NCI-H345 treated with DMSO at 0.1 percent for 48 hours (cell line): ENCODE measurements around the gene SLC52A3.
"Not testable (repeated sequence)": the region's sequence is repeated elsewhere in the genome, so short reads cannot be mapped to it uniquely, and the experiment has no call there.

Experiments used
- DNase-seq: peaks from one replicate; lab custom pipeline; 2025; ENCODE audit not compliant: unreplicated experiment; lab: John Stamatoyannopoulos, UW

Gene SLC52A3

DNA sequence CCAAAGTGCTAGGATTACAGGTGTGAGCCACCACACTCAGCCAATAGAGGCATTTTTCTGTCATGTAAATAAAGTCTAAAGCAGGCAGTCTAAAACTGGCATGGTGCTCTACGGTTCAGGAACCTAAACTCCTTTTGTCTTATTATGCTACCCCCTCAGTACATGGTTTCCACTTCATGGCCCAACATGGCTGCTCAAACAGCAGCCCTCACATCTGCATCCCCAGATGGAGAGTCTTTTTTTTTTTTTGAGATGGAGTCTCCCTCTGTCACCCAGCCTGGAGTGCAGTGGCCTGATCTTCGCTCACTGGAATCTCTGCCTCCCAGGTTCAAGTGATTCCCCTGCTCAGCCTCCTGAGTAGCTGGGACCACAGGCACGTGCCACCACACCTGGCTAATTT is 38.3 kb downstream of the SLC52A3 start:
- DNase-seq = no peak

GRCh38 chr20:728256-728944 is 39.9 kb downstream of the SLC52A3 start:
- peak; percentile 47 for DNase-seq

DNA sequence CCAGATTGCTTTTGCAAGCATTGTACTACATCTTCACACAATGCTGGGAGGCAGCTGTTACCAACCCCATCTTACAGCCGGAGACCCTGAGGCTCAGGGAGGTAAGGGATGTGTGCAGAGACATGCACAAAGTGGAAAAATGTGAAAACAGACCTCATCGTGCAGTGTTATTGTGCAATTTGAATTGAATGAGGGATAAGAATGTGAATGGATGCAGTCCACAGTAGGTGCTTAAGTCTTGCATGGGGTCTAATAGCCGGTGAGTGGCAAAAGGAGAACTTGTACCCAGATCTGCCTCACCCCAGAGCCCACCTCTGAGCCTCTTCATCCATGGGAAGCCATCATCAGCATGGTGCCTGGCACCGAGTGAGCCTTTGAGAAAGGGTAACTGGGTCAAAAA is 42.1 kb downstream of the SLC52A3 start:
- DNase-seq = no peak

DNA sequence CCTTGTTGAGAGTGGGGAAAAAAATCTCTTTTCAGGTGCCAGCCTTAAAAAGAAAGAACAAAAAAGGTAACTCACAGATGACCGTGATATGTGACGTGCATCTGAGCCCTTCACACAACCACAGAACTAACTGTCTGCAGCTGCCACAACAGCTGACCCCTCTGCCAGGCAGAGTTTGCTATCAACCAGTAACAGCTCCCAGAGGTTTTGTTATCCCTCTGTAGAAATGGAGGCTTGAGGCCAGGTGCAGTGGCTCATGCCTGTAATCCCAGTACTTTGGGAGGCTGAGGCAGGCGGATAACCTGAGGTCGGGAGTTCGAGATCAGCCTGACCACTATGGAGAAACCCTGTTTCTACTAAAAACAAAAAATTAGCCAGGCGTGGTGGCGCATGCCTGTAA is 42.8 kb downstream of the SLC52A3 start:
- no peak for DNase-seq

- DNase-seq = not testable (repeated sequence)
Measured at GRCh38 chr20:724797-725196, 43.5 kb downstream of the SLC52A3 start.

- DNase-seq = no peak
Measured at GRCh38 chr20:723756-724155, 44.5 kb downstream of the SLC52A3 start.

DNA sequence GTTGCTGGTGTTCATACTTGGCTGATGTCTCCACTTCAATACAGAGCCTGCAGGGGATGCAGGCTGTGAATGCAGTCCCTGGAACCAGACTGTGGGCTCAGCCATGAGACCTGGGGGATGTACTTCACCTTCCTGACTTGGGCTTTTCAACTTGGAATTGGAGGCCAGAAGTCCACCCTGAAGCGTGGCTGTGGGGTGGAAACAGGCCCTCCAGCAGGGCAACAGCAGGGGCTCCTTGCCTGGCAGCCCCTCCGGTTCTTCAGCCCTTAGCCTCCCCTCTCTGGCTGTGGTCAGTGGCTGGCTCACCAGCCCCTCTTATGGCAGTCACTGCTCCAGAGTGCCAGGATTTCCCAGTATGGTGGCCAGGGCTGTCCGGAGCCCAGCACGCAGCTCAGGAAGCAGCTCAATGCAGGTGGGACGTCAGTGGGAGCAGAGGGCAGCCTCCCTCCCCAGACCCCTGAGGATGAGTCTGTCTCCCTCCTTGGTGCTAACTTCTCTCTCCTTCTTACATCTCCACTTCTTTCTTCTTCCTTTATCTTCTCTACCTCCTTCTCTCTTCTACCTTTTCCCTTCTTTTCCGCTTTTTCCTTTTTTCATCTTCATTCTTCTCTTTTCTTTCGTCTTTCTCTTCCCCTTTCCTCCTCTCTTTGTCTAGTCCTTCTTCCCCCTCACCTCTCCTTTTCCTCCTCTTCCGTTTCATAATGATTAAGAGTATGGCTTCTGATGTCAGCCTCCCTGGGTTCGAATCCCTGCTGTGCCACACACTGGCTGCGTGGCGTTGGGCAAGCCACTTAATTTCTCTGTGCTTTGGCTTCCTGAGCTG is 45.3 kb downstream of the SLC52A3 start:
- DNase-seq = no peak

DNA sequence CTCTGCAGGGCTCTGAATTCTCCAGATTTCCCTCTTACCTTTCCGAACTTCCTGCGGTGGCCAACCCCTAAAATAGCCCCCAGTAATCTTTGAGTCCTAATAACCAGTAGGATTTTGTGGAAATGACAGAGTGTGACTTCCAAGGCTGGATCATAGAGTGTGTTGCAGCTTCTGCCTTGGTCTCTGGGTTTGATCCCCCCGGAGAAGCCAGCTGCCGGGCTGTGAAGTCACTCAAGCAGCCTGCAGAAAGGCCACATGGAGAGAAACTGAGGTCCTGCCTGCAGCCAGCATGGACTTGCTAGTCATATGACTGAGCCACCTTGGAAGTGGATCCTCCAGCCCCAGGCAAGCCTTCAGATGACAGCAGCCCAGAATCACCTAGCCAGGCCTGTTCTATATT is 46.4 kb downstream of the SLC52A3 start:
- no peak for DNase-seq

DNA sequence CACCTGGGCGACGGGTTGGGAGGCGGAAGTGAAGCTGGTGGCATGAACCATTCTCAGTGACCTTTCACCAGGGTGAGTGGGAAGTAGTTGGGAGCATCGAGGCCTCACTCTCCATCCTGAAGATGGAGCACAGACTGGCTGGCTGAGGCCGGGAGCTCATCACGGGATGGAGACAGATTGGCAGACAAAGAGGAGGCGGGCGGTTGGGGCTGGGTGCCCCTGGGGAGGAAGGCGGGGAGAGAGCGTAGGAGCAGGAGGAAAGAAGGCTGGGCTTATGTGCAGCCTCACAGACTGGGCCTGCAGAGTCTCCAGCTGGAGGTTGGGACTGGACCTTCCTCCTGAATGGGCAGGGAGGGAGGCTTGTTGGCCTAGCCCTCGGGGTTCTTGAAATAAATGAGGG is 48.5 kb downstream of the SLC52A3 start:
- no peak for DNase-seq

GRCh38 chr20:719068-719467 is 49.2 kb downstream of the SLC52A3 start:
- DNase-seq = no peak

- no peak for DNase-seq
Measured at GRCh38 chr20:717832-718231, 50.5 kb downstream of the SLC52A3 start.

- DNase-seq = no peak
Measured at GRCh38 chr20:717271-717670, 51.0 kb downstream of the SLC52A3 start.

- no peak for DNase-seq
Measured at GRCh38 chr20:714453-714852, 53.8 kb downstream of the SLC52A3 start.

GRCh38 chr20:711576-711975 is 56.7 kb downstream of the SLC52A3 start:
- DNase-seq = no peak

DNA sequence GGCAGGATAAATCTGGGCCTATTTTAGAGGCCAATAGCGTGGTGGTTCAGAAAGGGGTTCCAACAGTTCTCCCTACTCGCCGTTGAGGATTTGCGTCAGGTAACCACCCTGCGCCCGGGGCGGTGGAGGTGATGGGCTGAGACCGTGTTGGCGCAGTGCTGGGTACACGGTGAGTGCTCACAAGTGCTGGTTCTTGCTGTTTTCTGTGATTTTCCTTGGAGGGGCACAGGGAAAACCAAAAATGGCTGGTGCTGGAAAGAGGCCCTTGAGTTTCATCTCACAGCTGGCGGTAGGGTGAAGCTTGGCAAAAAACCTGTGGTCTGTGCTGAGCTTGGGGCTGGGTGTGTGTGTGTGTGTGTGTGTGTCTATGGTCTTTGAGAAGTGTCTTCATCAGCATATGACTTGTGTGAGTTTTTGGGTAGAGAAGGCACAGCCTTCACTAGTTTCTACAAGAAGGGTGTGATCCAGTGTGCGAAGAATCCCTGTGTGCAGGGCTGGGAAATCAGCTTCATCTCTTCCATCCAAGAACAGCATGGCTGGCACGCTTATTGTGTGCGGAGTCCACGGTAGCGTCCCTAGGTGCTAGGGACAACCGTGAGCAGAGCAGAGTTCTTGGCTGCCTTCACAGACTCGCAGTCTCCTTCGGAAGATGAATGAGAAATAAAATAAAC is 57.4 kb downstream of the SLC52A3 start:
- no peak for DNase-seq
